ENCODE results near the gene EML4.
"Not testable (repeated sequence)": the region's sequence is repeated elsewhere in the genome, so short reads cannot be mapped to it uniquely, and the experiment has no call there.

EML4 gene, protein sequence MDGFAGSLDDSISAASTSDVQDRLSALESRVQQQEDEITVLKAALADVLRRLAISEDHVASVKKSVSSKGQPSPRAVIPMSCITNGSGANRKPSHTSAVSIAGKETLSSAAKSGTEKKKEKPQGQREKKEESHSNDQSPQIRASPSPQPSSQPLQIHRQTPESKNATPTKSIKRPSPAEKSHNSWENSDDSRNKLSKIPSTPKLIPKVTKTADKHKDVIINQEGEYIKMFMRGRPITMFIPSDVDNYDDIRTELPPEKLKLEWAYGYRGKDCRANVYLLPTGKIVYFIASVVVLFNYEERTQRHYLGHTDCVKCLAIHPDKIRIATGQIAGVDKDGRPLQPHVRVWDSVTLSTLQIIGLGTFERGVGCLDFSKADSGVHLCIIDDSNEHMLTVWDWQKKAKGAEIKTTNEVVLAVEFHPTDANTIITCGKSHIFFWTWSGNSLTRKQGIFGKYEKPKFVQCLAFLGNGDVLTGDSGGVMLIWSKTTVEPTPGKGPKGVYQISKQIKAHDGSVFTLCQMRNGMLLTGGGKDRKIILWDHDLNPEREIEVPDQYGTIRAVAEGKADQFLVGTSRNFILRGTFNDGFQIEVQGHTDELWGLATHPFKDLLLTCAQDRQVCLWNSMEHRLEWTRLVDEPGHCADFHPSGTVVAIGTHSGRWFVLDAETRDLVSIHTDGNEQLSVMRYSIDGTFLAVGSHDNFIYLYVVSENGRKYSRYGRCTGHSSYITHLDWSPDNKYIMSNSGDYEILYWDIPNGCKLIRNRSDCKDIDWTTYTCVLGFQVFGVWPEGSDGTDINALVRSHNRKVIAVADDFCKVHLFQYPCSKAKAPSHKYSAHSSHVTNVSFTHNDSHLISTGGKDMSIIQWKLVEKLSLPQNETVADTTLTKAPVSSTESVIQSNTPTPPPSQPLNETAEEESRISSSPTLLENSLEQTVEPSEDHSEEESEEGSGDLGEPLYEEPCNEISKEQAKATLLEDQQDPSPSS

DNA sequence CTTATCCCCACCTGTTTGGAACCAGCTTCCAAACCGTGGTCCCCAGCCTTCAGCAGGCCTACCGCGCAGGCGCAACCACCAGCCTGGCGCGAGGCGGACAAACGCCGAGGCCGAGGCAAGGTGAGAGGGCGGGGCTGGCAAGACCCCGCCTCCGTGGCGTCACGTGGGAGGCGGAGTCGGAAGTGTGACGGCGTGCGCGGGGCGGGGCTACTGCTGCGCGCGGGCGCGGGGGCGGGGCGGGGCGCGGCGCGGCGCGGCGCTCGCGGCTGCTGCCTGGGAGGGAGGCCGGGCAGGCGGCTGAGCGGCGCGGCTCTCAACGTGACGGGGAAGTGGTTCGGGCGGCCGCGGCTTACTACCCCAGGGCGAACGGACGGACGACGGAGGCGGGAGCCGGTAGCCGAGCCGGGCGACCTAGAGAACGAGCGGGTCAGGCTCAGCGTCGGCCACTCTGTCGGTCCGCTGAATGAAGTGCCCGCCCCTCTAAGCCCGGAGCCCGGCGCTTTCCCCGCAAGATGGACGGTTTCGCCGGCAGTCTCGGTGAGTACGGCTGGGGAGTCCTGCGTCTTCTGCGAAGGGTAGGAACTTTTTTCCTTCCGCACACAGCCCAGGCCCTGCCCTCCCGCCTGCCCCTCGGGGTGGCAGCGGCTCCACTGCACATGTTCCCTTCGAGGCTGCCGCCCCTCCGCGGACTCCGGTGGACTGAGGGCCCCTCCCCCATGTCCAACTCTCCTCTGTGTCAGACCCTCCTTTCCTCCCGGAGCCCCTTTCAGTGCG is at the start of gene EML4:
Gene EML4 (plus strand): TSS at position 254 of the 774 bp plus-strand sequence. CDS start 259 bp downstream, at position 513.
- peak; percentile 87 for DNase-seq (ENCODE audit: low read depth)

DNA sequence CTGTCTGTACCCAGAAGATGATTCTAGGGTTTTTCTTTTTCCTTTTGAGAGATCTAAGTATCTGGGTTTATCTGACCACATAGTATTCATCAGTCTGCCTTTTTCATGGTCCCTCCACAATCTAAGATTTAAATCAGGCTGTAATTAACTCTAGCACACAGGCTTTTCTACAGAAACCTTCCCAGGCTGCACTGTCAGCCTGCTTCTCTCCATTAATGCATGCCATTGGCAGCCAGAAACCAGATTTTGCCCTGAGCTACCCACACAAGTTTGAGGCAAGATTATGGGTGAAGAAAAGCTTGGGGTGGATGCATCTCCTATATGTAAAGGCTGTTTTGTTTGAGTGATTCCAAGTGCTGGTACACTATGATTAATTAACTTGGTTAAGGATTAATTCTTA is 45.7 kb upstream of the EML4 start:
- no peak for DNase-seq (ENCODE audit: low read depth)

DNA sequence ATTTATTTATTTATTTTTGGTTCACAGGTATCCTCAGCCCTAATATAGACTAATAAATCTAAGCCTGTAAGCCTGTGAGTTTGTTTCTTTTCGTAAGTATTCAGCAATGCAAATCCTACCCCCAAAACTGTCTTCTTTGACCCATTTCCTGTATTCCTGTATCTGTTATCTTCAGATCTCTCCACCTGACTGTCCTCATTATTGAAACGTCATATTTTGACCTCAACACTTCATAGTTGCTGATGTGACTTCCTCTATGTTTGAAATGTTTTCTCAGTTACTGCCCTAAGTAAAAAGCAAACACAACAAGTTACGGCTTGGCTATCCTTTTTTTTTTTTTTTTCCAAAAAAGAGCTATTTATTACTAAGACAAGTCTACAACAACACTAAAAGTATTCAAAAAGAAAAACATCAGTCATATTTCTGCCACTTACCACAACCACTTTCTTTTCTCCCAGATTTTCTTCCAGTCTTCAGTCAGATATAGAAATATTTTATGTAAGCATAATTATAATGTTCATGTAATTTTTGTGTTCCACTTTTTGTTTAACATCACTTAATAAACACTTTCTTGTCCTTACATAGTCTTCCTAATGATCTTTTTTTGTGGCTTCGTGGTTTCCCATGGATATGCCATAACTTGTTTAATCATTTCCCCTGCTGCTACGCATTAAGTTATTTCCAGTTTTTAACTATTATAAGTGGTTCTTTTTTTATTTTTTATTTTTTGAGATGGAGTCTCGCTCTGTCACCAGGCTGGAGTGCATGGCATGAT is 45.0 kb upstream of the EML4 start:
- no peak for DNase-seq (ENCODE audit: low read depth)

DNA sequence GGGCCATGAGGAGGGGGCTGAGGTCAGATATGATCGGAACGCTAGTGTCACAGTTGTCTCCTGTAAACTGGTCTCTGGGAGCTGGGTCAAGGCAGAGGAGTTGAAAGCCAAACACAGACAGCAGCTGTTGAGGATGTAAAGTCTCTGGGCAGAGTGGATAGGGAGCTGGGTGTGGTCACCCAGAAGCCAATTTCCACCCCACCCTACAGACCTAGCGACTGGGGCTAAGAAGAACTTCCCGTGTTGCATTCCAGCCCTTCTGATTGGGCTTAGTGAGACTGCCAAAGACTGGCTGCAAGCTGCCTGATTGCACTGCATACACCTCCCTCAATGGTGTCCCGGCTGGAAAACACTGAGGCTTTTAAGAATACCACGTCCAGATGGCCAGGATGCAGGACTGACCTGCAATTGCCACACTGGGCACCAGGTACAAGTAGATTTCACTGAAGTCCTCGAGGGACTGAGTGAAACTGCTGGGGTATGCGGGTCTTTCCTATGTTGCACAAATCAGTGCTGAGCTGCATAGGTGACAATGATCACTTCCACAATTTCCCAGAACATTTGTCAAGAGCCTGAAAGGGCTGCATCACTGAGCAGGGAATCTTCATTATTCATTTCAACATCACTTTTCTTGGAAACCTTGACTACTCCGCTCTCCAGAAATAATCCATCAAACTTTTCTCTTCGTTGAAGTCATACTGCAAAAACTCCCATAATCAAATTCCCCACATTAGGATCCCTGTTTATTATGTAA is 43.1 kb upstream of the EML4 start:
- no peak for DNase-seq (ENCODE audit: low read depth)

DNA sequence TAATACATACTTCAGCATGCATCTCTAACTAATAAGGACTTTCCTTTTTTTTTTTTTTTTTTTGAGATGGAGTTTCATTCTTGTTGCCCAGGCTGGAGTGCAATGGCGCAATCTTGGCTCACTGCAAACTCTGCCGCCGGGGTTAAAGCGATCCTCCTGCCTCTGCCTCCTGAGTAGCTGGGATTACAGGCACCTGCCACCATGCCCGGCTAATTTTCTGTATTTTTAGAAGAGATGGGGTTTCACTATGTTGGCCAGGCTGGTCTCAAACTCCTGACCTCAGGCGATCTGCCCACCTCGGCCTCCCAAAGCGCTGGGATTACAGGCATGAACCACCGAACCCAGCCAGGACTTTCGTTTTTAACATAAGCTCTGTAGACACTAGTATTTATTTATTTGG is 42.3 kb upstream of the EML4 start:
- not testable (repeated sequence) for DNase-seq (ENCODE audit: low read depth)

DNA sequence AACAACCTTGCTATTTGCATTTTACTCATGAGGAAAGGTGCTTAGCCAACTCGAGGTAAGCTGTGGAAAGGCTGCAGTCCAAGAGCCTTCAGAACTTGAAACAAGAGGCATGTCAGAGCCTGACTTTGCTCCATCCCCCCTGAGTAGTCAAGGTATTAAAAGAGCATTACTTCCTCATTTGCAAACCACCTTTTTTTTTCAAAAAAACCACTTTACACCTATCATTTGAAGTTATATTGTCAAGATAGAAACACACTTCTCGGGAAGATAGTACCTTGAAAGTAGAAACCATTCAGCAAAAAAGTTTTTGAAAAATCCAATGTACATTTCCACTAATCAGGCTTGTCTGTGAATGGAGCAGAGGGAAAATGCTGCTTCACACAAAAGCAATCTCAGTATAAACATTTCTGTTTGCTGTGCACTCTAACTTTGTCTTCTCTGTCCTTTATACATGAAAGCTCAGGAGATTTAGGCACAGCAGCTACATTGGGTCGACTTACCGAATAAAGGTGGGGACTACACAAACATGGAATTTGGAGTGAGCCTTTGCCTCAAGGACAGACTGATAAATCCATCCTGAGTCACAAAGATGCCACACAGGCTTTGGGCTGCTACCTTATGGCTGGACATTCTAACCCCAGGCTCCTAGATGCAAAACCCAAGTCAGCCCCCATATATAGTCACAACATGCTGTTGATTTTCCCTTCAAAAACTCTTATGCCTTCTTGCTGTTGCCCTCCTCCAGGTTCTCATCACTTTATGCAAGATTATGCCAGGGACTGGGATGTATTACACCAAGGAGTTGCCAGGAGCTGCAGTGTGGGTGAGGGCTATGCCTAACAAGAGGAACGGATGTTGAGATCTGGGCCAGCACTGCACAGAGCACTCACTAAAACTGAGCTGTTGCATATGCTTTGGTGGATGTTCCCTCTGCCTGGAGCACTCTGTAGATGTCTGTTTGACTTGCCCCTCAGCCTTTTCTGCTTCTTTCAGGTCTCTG is 41.4 kb upstream of the EML4 start:
- DNase-seq (ENCODE audit: low read depth), result no peak

DNA sequence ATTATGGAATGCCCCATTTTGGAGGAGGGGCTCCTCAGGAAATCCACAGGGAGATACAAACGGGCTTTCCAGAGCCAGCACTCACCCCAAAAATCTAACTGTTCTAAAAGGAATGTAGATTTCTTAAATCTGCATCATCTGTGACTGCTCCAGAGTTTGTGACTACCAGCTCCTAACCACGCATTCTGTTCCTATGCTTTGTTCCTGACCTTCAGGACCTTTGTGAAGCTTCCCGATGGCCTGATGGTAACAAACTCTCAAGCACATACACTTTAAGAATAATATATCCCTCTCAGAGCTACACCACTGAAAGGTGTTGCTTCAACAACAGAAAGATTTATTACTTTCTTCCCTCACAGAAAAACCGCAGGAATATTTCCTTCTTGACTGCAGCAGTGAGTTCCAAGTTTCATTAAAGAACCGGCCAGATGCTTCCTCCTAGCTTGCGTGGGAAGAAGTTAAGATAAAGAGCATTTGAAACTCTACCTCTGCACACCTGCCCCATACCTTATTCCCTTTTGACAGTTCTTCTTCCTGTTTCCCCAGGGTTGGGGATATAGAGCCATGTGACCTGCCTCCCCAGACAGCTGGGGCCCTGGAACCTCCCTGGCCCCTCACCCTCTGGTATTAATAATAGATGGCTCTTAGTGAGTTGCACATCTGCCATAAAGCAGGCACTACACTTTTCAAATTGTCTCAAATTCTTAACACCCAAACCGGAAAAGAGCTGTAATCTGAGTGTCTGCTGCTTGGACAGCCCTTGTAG is 40.2 kb upstream of the EML4 start:
- DNase-seq (ENCODE audit: low read depth), result no peak

DNA sequence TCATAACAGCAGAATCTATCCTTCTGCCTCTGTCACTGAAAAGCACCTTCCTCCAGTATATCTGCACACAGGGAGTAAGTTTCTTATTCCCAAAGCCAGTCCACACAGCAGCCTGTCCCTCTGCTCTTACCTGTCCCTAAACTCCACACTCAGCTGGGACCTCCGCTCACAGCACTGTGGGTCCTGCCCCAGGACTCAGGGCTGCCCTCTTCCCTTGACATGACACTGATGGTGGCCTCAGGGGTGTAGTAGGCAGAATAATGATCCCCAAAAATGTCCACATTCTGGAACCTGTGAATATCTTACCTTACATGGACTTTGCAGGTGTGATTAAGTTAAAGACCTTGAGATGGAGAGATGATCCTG is 39.7 kb upstream of the EML4 start:
- no peak for DNase-seq (ENCODE audit: low read depth)

DNA sequence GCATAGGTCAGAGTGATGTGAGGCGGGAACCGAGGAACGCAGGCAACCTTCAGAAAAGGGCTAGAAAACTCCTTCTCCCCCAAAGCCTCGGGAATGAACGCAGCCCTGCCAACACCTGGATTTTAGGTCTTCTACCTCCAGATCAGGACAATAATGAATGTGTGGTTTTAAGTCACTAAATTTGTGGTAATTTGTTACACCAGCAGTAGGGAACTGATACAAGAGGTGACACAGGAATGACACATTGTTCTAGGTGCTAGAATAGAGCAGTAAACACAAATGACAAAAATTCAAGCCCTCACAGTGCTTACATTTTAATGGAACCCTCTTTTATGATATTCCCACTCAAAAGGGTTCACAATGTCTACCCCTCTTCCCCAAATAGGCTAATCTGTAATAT is 39.2 kb upstream of the EML4 start:
- no peak for DNase-seq (ENCODE audit: low read depth)

DNA sequence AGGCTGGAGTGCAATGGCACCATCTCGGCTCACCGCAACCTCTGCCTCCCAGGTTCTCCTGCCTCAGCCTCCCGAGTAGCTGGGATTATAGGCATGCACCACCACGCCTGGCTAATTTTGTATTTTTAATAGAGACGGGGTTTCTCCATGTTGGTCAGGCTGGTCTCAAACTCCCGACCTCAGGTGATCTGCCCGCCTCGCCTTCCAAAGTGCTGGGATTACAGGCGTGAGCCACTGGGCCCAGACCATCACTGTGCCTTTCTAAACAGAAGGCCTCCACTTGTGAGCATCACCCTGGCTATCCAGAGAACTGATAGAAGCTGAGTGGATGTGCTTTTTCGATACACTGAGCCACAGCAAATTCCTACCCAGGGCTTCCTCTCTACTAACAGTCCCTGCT is 38.3 kb upstream of the EML4 start:
- DNase-seq (ENCODE audit: low read depth), result not testable (repeated sequence)

DNA sequence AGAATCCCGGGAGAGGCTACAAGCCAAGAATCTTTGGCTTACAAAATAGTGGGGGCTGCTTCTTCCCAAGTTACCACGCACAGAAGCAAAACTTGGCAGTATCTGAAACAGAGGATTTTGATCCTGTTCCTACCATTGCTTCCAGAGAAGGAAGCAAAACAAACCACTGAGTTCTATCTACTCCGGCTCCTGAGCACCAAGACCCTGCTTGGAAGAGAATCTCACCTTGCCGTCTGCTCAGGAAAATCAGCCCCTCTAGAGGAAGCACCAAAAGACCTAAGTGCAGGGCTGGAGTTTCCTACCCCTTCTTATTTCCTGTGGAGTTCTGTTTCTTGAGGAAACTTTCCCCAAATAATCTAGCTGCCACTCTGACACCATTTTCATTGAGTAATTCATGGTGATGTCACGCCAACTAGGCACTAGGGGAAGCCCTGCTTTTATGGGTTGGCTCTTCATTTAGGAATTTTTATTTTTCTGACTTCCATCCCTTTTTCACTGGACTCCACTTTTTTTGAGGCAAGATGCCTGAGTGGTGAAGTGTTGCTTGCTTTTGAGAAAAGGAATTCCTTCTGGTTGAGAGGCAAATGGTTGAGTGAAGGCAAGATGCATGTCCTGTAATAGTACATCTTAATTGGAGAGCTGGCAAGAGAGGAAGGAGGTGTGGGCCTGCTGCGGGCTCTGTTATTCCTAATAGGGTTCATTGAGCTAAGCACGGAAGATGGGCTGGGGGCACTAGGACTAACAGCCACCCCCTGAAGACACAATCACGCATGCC is 36.8 kb upstream of the EML4 start:
- no peak for DNase-seq (ENCODE audit: low read depth)

DNA sequence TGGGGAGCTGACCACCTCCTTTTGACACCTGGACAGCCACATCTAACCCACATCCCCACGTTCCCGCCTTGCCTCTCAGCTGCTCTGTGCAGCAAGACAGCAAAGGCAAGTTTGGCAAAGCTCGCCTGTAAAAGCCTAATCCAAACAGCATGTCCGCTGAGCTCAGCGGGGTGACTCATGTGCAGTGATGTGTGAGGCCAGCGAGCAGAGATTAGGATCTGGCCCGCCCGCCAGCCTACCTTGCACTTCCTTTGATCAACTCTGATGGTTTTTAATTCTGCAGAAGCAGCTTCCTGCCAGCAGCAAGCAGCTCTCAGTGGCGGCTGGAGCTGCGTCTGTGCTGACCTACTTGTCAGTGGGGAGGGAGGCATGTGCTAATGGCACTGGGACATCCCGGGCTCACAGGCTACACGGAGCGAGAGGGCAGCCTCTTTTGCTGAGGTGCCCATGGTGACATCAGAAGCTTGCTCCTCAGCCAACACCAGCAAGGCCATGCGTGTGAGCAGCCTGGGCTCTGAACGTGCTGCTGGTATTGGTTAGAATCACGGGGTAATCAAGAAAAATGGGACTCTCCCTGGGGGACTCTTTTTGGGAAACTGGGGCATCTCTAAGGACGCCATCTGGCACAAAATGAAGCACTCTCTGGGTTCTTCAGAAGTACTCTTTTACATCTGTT is 36.0 kb upstream of the EML4 start:
- DNase-seq (ENCODE audit: low read depth), result peak; percentile 77

DNA sequence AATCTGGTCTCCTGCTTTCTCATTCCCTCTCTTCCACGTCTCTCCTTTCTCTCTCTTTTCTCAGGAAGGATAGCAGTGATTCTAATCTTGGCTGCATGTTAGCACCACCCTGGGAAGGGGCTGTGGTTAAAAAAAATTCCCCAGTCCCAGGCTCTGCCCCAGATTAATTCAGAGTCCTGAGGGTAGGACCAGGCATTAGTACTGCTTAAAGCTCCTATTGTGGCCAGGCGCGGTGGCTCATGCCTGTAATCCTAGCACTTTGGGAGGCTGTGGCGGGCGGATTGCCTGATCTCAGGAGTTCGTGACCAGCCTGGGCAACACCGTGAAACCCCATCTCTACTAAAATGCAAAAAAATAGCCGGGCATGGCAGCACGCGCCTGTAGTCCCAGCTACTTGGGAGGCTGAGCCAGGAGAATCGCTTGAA is 35.4 kb upstream of the EML4 start:
- no peak for DNase-seq (ENCODE audit: low read depth)

DNA sequence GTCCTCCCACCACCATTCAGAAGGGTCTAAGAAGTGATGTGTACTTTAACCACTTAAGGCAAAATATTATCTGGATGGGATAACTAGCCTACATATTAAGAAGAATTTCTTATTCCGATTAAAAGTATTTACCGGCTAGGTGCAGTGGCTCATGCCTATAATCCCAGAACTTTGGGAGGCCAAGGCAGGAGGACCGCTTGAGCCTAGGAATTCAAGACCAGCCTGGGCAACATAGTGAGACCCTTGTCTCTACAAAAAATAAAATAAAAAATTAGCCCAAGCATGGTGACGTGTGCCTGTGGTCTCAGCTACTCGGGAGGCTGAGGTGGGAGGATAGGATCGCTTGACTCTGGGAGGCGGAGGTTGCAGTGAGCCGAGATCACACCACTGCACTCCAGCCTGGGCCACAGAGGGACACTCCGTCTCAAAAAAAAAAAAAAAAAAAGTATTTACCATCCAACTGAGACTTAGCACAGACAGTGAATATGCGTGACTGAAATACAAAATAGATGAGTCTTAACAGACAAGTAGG is 34.7 kb upstream of the EML4 start:
- not testable (repeated sequence) for DNase-seq (ENCODE audit: low read depth)

DNA sequence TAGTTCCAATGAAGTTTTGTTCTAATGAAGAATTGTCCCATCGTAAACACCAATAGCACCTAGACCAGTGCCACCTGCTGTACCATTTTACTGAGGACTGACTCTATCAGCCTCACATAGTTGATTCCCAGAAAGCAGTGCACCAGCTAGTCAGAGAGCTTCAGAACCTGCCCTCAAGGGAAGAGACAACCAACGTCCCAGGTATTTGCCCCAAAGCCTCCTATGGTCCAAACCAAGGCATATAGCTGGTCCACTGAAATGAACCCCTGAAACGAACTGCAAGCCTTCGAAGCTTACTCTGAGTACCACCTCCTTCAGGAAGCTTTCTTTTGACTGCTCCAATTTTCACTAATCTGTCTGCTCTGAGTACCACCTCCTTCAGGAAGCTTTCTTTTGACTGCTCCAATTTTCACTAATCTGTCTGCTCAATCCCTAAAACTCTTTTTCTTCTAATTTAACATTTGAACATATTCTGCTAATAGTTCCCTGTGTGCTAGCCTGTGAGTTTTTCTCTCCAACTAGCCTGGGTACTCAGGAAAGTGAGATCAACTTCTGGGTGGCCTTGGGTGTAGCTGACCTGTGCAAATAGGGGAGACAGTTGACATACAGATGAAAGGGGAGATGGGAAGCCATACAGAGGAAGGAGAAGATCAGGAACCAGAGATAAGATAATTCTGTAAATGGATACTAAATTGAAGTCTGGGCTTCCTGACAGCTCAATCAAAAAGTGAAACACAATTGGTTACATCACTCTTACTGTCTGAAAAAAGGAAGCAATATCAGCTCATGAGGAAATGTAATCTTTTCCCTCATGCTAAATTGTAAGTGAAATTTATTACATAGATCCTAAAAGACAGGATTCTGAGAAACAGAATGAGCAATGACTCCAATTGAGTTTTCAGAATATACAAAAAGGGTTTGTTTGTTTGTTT is 33.5 kb upstream of the EML4 start:
- no peak for DNase-seq (ENCODE audit: low read depth)

DNA sequence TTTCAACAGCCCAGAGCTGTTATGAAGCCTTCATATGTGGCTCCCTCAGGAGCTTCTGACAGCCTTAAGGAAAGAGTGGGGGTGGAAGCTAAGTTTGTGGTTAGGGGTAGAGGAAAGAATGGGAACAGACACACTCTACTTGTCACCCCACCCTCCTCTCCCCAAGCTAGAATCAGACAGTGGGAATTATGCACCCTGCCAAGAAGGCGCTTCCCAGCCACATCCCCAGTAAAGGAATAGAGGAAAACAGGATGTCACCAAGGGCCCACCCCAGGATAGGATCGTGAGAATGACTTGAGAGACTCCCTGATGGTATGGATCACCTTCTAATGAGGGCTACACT is 32.4 kb upstream of the EML4 start:
- no peak for DNase-seq (ENCODE audit: low read depth)
